Measurements from ENCODE around the gene BLM.

Gene BLM

DNA sequence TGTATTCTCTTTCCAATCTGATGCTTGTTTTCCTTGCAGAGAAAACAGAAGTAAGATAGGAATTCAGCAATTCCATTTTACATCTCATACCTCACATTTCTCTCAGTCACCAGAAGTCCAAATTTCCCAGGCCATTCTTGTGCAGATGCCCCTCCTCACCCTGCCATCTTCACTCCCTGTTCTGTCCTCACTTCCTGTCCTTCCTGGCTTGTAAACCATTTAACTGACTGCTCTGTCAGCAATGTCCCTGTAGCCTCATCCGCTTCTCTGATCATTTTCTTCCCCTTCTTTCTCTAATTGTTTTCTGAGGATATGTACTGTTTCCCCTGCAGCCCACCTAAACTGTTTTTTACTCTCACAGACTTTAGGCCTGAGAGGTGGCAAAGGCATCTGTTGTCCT lies 40.3 kb downstream of the BLM start:
- DNase-seq (ENCODE audit: insufficient read length, low spot score) = no peak
- FAIRE-seq = no peak
- TF ChIP-seq, protein P1, sequence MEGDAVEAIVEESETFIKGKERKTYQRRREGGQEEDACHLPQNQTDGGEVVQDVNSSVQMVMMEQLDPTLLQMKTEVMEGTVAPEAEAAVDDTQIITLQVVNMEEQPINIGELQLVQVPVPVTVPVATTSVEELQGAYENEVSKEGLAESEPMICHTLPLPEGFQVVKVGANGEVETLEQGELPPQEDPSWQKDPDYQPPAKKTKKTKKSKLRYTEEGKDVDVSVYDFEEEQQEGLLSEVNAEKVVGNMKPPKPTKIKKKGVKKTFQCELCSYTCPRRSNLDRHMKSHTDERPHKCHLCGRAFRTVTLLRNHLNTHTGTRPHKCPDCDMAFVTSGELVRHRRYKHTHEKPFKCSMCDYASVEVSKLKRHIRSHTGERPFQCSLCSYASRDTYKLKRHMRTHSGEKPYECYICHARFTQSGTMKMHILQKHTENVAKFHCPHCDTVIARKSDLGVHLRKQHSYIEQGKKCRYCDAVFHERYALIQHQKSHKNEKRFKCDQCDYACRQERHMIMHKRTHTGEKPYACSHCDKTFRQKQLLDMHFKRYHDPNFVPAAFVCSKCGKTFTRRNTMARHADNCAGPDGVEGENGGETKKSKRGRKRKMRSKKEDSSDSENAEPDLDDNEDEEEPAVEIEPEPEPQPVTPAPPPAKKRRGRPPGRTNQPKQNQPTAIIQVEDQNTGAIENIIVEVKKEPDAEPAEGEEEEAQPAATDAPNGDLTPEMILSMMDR (IDR thresholded peaks at IDR 0.05; ENCODE audit: insufficient read depth, missing control alignments) = no peak

DNA sequence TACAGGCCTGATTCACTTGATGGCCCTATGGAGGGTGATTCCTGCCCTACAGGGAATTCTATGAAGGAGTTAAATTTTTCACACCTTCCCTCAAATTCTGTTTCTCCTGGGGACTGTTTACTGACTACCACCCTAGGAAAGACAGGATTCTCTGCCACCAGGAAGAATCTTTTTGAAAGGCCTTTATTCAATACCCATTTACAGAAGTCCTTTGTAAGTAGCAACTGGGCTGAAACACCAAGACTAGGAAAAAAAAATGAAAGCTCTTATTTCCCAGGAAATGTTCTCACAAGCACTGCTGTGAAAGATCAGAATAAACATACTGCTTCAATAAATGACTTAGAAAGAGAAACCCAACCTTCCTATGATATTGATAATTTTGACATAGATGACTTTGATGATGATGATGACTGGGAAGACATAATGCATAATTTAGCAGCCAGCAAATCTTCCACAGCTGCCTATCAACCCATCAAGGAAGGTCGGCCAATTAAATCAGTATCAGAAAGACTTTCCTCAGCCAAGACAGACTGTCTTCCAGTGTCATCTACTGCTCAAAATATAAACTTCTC lies 43.6 kb downstream of the BLM start:
- TF ChIP-seq, protein P1 (IDR thresholded peaks at IDR 0.05; ENCODE audit: insufficient read depth, missing control alignments) = no peak
- no peak for DNase-seq (ENCODE audit: insufficient read length, low spot score)
- FAIRE-seq = no peak

DNA sequence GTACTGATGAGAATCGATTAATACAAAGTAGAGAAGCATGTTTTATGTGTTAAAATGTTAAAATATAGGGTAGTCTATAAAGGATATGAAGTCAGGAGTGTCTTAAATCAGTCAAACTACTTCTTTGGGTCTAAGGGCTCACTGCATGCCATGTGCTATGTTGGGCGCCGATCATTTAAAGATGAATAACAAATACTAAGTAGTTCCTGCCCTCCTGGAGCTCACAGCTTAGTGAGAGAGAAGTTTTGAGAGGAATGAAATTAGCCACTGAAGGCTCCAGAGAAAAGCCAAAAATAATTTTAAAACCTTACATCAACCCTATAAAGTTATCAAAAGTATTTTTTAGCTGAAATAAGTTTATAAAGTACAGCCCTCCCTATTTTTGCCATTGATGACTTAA lies 44.5 kb downstream of the BLM start:
- no peak for DNase-seq (ENCODE audit: insufficient read length, low spot score)
- TF ChIP-seq, protein P1 (IDR thresholded peaks at IDR 0.05; ENCODE audit: insufficient read depth, missing control alignments) = no peak
- no peak for FAIRE-seq

DNA sequence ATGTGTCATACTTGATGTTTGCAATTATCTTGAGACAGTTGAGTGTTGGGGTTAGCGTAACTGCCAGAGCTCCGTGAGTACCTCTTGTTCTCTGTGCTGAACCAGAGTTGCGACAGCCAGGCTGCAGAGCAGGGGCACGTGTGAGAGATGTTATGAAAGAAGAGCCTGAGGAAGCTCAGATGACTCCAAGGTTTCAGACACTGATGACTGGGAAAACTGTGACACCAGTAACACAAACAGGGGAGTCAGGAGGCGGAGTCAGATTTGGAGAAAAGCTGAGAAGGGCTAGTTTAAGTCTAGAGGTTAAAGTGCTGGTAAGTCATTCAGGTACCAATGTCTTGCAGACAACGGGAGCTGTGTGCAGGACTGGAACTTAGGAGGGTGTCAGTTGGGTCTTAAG lies 45.0 kb downstream of the BLM start:
- DNase-seq (ENCODE audit: insufficient read length, low spot score) = no peak
- no peak for FAIRE-seq
- TF ChIP-seq, protein P1 (IDR thresholded peaks at IDR 0.05; ENCODE audit: insufficient read depth, missing control alignments) = no peak

DNA sequence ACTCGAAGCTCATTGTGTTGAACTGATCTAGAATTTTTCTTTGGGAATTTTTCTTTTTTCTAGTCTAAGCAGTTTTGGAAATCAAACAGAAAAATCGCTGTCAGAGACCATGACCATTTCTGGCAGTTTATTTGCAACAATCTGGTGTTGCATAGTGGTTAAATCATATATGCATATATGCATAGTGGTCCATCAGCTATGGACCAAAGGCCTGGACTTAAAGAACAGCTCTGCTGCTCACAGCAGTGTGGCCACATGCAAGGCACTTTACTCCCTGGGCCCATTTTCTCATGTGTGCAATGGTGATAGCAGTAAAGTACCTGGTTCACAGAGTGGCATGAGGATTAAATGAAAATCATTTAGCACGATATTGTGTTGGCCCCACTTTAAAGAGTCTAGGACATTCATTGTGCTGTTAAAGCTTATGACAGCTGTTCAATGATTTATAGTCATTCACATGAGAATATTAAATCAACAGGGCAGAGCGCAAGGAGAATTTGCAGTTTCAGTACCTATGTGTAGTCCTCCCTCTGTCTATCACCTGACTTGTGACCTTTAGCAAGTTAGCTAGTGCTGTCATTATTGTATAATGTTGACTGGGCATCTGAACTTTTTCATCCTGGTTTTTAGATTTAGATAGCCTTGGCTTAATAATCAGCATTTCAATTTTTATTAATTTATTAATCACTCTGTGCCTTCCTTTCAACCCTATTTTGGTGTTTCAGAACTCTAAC lies 46.4 kb downstream of the BLM start:
- no peak for FAIRE-seq
- DNase-seq (ENCODE audit: insufficient read length, low spot score) = no peak
- TF ChIP-seq, protein P1 (IDR thresholded peaks at IDR 0.05; ENCODE audit: insufficient read depth, missing control alignments) = no peak

DNA sequence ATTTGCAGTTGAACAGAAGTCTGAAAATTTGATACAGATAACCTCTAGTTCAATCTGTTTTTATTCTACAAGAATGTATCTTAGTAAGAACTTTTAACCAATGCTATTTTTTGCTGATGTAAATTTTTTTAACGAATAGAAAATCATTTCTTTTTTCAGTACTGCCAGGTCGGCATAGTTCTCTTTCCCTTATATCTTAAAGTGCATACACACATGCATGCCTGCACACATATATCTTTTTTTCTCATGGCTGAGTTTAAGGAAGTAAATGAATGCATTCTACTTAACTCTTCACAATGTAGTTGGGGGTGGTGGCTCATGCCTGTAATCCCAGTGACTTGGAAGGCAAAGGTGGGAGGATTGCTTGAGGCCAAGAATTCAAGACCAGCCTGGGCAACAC lies 48.4 kb downstream of the BLM start:
- DNase-seq (ENCODE audit: insufficient read length, low spot score) (no peak), FAIRE-seq (no peak)
- TF ChIP-seq, protein P1 (IDR thresholded peaks at IDR 0.05; ENCODE audit: insufficient read depth, missing control alignments) = no peak

DNA sequence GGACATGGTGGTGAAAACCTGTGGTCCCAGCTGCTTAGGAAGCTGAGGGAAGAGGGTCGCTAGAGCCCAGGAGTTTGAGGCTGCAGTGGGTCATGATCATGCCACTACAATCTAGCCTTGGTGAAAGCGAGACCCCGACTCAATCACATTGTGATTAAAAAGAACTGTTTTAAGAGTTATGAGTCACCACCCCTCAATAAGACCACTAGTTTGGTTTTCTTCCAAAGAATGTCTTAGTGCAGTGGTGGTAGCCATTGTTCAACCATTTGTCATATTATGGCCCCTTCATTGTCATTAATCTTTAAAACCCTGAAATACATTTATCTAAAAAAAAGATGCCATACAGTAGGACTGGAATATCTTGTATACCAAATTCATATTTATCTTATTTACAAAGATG lies 48.8 kb downstream of the BLM start:
- TF ChIP-seq, protein P1 (IDR thresholded peaks at IDR 0.05; ENCODE audit: insufficient read depth, missing control alignments) = no peak
- DNase-seq (ENCODE audit: insufficient read length, low spot score) (no peak), FAIRE-seq (no peak)
